NB4 (cell line): Measurements from ENCODE around the gene EDNRA.

ENCODE experiments used
- CTCF ChIP-seq: IDR thresholded peaks from one replicate; pipeline ENCODE4 v1.5.1; 2012; ENCODE audit warnings: low read depth, low read length
- POLR2A ChIP-seq: IDR thresholded peaks from 2 replicates; pipeline ENCODE4 v1.6.1; 2011; ENCODE audit warnings: mild to moderate bottlenecking; ENCODE audit not compliant: insufficient read length; ENCODE audit errors: extremely low read depth
- TF ChIP-seq, protein P1 (sequence below): IDR thresholded peaks from 2 replicates; pipeline ENCODE4 v1.6.1; 2011; ENCODE audit warnings: low read depth, low read length

DNA sequence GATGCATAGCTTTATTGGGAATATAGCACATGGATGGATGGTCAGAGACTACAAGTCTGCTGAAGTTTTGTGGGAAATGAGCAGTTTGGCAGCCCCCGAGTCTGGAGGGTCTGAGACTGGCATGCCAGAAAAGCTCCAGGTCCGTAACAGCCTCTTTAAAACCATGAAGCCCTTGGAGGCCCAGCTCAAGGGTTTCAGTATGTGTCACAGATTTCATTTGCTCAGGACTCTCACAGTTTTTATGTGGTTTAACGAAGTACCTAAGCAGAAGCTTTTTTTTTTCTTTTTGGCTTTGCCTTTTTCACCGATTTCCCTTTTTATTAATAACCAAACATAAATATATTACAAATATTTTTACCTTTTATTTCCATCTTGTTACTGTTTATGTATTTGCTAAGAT is 105.7 kb downstream of the EDNRA start:
- no peak for TF ChIP-seq CTCF
- no peak for TF ChIP-seq POLR2A
- TF ChIP-seq, protein P1, sequence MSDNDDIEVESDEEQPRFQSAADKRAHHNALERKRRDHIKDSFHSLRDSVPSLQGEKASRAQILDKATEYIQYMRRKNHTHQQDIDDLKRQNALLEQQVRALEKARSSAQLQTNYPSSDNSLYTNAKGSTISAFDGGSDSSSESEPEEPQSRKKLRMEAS = no peak
